Activated CD4-positive, alpha-beta T cell treated with anti-CD3 and anti-CD28 coated beads, Interleukin-2, amount 50 U/mL, for 24 hours (primary cell): Measurements from ENCODE around the gene KCNMA1.

Experiments used
- DNase-seq, 2 donors: peaks; one replicate each; pipeline ENCODE4 v3.0.0-alpha.2; 2020; ENCODE audit warnings: low read depth in 1 of 2, low spot score in 1 of 2

The KCNMA1 gene

GRCh38 chr10:76883596-76883995, 754.0 kb downstream of the KCNMA1 start:
- no peak for DNase-seq

GRCh38 chr10:76882796-76883195, 754.8 kb downstream of the KCNMA1 start:
- DNase-seq: no peak

GRCh38 chr10:76882245-76882644, 755.4 kb downstream of the KCNMA1 start:
- no peak for DNase-seq

DNA sequence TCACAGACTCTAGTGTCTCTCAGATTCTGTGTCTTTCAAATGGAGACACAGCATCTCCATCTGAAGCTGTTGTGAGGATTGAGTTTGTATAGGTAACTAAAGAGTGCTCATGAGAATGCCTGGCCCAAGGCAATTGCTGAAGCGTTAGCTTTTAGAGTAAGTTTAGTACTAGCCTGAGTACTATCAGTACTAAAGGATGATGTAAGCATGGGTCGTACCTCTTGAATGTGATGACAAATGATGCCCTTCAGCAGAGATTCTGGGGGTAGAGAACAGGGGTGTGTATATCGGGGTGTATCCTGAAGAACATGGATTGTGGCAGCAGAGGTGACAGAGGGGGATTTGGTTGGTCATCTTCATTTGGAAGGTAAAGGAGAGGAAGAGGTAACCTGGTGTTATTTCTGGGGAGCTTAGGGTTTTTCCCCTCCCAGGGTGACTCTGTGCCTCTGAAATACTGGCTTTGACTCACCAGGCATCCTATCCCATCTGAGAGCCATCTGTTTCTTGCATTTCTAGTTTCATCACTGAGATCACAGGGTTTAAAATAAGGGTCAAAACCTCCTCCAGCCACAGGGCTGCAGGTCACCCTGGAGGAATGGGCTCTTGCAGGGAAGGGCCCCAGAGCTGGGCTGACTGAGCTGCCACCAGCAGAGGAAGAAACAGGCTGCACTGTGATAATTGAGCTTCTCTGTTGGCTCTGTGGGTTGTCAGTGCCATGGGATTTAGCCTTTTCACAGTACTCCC, 756.0 kb downstream of the KCNMA1 start:
- no peak for DNase-seq

- no peak for DNase-seq
These were observed 756.7 kb downstream of the KCNMA1 start for GRCh38 chr10:76880931-76881330.

- no peak for DNase-seq
These were observed 758.3 kb downstream of the KCNMA1 start for GRCh38 chr10:76879116-76879913.

- DNase-seq: no peak
These were observed 759.1 kb downstream of the KCNMA1 start for GRCh38 chr10:76878514-76878913.

DNA sequence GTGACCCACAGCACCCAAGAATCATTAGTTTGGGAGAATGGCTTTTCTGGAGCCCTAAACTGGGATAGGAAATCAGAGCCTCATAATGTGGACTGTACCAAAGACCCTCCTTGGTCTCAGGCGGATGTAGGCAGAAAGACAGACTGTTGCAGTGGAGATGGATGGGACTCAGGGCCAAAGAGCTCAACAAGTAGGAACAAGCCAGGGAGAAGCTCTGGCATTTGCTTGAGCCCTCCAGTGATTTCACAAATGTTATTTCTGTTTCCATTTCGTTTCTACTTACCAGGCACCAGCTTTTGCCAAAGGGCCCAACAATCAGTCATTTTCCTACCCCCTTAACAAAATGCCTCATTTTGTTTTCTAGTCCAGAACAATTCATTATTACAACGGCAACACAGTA, 762.7 kb downstream of the KCNMA1 start:
- DNase-seq: no peak

DNA sequence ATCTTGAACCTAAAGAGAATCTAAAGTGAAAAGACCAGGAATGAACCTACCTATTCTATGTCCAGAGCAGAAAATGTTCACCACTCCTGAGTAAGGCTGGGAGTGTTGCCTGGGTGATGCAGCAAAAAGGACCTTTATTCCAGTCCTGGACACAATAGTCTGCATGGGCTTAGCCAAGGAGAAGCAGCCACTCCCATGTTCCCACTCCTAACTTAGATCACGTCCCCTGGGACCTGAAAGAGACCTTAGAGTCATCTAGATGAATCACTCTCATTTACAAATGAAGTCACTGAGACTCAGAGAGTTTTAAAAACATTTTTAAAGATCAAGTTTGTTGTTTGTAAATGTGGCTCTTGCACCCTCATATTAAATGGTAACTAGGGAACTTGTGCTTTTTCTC, 763.4 kb downstream of the KCNMA1 start:
- DNase-seq: no peak

GRCh38 chr10:76871697-76872295, 765.8 kb downstream of the KCNMA1 start:
- DNase-seq: no peak

DNA sequence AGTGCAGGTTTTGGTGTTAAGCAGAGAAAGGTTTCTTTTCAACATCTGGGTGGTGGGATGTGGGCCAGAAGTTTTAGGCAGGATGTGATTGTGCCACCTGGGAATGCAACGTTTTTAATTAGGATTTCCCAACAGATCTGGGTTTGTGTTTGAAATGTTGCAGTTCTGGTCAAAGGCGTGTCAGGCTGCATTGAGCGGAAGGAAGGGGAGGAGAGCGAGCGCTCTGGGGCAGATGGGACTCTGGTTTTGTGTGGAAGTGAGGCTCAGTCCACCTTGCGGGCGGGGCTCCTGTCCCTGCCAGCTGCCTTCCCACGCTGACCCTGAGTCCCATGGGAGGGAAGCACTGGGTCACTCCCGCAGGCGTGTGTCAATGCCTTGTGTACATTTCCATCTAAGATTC, 767.7 kb downstream of the KCNMA1 start:
- DNase-seq: no peak

GRCh38 chr10:76868098-76868977, 769.3 kb downstream of the KCNMA1 start:
- no peak for DNase-seq

GRCh38 chr10:76866841-76867586, 770.6 kb downstream of the KCNMA1 start:
- no peak for DNase-seq

DNA sequence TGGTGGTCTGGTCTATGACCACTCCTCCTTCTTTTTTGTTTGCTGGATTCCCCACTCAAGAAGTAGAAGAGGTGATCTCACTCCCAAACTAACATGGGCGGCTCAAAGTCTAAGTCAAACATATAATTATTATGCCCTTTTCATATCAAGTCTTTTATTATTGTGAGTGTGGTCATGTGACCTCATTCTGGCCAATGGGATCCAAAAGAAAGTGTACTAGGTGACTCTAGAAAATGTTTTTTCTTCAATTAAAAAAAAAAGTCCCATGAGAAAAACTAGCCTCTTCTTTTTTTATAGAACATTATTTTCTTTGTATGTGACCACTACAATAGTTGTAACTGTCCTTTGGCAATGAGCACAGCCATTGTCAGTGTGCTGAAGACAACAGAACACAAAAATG, 772.7 kb downstream of the KCNMA1 start:
- no peak for DNase-seq

- no peak for DNase-seq
These were observed 778.9 kb downstream of the KCNMA1 start for GRCh38 chr10:76858721-76859120.

DNA sequence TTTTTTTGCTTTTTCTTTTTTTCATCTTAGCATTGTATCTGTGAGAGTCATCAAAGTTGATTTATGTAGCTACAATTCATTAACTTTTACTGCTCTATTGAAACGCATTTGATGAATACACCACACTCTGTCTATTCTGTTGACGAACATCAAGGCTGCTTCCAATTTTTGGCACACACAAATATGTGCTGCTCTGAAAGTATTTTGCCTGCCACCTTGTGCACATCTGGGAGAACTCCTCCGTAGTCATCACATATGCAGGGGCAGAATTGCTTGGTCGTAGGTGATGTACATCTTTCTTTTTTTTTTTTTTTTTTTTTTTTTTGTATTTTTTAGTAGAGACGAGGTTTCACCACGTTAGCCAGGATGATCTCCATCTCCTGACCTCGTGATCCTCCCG, 796.8 kb downstream of the KCNMA1 start:
- no peak for DNase-seq

GRCh38 chr10:76839276-76839675, 798.3 kb downstream of the KCNMA1 start:
- no peak for DNase-seq

DNA sequence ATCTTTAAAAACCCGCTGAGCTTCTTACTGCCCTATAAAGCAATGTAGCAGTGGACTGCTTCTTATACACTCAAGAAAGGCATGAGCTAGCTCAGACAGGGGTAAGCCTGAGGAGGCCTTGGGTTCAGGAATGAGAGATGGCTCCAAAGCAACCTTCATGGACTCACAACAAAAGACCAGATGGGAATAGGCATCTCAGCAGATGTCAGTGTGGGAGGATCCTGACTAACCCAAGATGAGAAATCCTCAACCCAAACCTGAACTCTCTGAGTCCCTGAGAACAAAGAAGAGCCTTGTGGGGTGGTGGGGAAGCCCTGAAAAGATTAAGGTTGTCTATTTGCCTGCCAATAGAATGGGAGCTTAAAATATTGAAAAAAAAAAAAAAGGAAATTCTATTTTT, 807.4 kb downstream of the KCNMA1 start:
- no peak for DNase-seq

DNA sequence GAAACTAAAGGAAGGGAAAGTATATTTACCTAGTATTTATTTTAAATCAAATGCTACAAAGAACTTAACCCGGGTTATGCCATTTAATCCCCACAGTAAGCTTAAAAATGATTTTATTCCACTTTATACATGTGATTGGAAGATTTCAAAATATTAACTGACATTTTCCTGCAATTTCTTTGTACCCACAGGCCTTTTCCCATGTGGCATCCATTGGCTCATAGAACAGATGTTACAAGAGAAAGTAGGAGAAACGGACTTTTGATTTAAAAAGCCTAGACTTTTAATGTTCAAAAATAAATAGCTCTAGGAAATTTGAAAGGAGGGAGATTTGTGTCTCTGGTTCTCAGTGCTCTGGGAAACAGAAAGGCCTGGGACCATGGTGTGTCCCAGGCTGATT, 807.9 kb downstream of the KCNMA1 start:
- DNase-seq: no peak
